Panc1 (cell line): ENCODE measurements around the gene DTHD1.

ENCODE experiments used
- POLR2AphosphoS5 ChIP-seq: IDR thresholded peaks from 2 replicates; pipeline ENCODE4 v1.6.1; 2012; ENCODE audit warnings: mild to moderate bottlenecking, low read depth, low read length, moderate library complexity
- TCF7L2 ChIP-seq: IDR thresholded peaks from 2 replicates; pipeline ENCODE4 v1.6.1; 2011; ENCODE audit warnings: mild to moderate bottlenecking, low read depth, low read length, inconsistent platforms
- TF ChIP-seq, protein P1 (sequence below): fragments of 450-650 bp; IDR thresholded peaks from 2 replicates; pipeline ENCODE4 v1.5.1; 2017; ENCODE audit warnings: mild to moderate bottlenecking
- TF ChIP-seq, protein P2 (sequence below), 2 experiments: IDR thresholded peaks; 2 replicates each; pipeline ENCODE4 v1.6.1; 2011 to 2012; ENCODE audit warnings: low read depth in 2 of 2, control low read depth in 1 of 2, low read length in 1 of 2, mild to moderate bottlenecking in 1 of 2, moderate library complexity in 1 of 2; ENCODE audit not compliant: insufficient read depth in 1 of 2

DNA sequence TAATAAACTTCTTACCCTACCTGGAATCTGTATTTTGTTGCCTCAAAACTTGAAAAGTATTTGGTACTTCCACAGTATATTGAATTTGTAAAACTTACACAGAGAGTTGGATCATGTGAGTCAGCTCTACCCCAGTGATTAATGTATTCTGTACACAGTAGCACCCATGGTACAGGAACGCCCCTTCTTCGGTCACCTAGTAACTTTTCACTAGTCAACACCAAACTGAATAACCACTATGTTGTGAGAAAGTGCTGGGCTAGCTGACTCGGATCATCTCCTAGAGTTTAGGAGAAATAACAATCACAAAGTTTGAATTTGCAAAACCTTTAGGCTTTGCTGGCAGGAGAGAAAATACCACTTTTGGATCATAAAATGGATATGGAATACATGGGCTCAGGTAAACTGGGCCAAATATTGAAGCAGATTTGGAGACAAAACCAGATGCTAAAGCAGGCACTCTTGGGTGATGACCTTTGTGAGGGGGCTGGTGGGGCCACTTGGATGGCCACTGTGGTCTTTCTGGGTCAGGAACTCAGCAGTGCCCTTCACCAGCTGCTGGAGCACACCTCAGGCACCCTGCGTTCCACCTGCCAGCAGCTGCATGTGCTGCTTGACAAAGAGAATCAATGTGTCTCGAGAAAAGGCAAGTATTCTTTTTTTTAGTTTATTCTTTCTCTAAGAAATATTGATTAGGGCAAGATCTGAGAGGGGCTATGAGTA is at the start of gene DTHD1:
- TF ChIP-seq, protein P1, sequence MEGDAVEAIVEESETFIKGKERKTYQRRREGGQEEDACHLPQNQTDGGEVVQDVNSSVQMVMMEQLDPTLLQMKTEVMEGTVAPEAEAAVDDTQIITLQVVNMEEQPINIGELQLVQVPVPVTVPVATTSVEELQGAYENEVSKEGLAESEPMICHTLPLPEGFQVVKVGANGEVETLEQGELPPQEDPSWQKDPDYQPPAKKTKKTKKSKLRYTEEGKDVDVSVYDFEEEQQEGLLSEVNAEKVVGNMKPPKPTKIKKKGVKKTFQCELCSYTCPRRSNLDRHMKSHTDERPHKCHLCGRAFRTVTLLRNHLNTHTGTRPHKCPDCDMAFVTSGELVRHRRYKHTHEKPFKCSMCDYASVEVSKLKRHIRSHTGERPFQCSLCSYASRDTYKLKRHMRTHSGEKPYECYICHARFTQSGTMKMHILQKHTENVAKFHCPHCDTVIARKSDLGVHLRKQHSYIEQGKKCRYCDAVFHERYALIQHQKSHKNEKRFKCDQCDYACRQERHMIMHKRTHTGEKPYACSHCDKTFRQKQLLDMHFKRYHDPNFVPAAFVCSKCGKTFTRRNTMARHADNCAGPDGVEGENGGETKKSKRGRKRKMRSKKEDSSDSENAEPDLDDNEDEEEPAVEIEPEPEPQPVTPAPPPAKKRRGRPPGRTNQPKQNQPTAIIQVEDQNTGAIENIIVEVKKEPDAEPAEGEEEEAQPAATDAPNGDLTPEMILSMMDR: no peak
- TF ChIP-seq POLR2AphosphoS5 (no peak), TCF7L2 (no peak)
- TF ChIP-seq, protein P2, sequence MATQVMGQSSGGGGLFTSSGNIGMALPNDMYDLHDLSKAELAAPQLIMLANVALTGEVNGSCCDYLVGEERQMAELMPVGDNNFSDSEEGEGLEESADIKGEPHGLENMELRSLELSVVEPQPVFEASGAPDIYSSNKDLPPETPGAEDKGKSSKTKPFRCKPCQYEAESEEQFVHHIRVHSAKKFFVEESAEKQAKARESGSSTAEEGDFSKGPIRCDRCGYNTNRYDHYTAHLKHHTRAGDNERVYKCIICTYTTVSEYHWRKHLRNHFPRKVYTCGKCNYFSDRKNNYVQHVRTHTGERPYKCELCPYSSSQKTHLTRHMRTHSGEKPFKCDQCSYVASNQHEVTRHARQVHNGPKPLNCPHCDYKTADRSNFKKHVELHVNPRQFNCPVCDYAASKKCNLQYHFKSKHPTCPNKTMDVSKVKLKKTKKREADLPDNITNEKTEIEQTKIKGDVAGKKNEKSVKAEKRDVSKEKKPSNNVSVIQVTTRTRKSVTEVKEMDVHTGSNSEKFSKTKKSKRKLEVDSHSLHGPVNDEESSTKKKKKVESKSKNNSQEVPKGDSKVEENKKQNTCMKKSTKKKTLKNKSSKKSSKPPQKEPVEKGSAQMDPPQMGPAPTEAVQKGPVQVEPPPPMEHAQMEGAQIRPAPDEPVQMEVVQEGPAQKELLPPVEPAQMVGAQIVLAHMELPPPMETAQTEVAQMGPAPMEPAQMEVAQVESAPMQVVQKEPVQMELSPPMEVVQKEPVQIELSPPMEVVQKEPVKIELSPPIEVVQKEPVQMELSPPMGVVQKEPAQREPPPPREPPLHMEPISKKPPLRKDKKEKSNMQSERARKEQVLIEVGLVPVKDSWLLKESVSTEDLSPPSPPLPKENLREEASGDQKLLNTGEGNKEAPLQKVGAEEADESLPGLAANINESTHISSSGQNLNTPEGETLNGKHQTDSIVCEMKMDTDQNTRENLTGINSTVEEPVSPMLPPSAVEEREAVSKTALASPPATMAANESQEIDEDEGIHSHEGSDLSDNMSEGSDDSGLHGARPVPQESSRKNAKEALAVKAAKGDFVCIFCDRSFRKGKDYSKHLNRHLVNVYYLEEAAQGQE (IDR thresholded peaks at IDR 0.05; ENCODE audit: insufficient read depth in 1 of 2, low read depth in 2 of 2, low read length in 1 of 2): no peak
